ENCODE measurements around the gene CCR5.
"Not testable (repeated sequence)": the region's sequence is repeated elsewhere in the genome, so short reads cannot be mapped to it uniquely, and the experiment has no call there.

Gene CCR5

GRCh38 chr3:46330676-46331075, 40.1 kb upstream of the CCR5 start:
- not testable (repeated sequence) for H2BK12ac ChIP-seq (ENCODE audit: low read length); H2AFZ ChIP-seq (ENCODE audit: low read length); H3K4ac ChIP-seq (ENCODE audit: low read length); H3K27ac ChIP-seq (replicated peaks; ENCODE audit: low read length); H3K14ac ChIP-seq (ENCODE audit: low read length); H3K36me3 ChIP-seq (replicated peaks in 1 of 2; ENCODE audit: control insufficient read depth in 2 of 2, insufficient read depth in 2 of 2, low read length in 2 of 2); H3K4me1 ChIP-seq (ENCODE audit: control insufficient read depth in 2 of 2, insufficient read depth in 1 of 2, low read depth in 1 of 2, low read length in 2 of 2); DNase-seq (ENCODE audit: low spot score); H3K4me3 ChIP-seq (ENCODE audit: low read length in 2 of 2); H2BK15ac ChIP-seq (ENCODE audit: low read length); H3K9me3 ChIP-seq (replicated peaks in 1 of 2; ENCODE audit: control insufficient read depth in 2 of 2, insufficient read depth in 1 of 2, low read depth in 1 of 2, low read length in 2 of 2); H3K27me3 ChIP-seq (ENCODE audit: control insufficient read depth in 3 of 3, insufficient read depth in 3 of 3, low read depth in 1 of 3, low read length in 3 of 3); H3K18ac ChIP-seq (ENCODE audit: low read length); H3K9ac ChIP-seq (ENCODE audit: low read depth, low read length, poor library complexity); H2BK120ac ChIP-seq (ENCODE audit: low read depth, low read length); H3K4me2 ChIP-seq (ENCODE audit: insufficient read depth, low read length, poor library complexity, severe bottlenecking); H2AK5ac ChIP-seq (ENCODE audit: low read depth, low read length); H4K8ac ChIP-seq (ENCODE audit: low read depth, low read length); H4K91ac ChIP-seq (ENCODE audit: low read depth, low read length, poor library complexity); H3K23ac ChIP-seq (ENCODE audit: low read depth, low read length, poor library complexity); H2BK5ac ChIP-seq (ENCODE audit: low read length); H3K79me1 ChIP-seq (ENCODE audit: low read depth, low read length)
- WGBS, 2 donors (ENCODE audit: extremely low coverage in 2 of 2, insufficient read length in 2 of 2, insufficient replicate concordance in 1 of 2) = no CpG with 5 or more reads among the region's 3 CpGs

DNA sequence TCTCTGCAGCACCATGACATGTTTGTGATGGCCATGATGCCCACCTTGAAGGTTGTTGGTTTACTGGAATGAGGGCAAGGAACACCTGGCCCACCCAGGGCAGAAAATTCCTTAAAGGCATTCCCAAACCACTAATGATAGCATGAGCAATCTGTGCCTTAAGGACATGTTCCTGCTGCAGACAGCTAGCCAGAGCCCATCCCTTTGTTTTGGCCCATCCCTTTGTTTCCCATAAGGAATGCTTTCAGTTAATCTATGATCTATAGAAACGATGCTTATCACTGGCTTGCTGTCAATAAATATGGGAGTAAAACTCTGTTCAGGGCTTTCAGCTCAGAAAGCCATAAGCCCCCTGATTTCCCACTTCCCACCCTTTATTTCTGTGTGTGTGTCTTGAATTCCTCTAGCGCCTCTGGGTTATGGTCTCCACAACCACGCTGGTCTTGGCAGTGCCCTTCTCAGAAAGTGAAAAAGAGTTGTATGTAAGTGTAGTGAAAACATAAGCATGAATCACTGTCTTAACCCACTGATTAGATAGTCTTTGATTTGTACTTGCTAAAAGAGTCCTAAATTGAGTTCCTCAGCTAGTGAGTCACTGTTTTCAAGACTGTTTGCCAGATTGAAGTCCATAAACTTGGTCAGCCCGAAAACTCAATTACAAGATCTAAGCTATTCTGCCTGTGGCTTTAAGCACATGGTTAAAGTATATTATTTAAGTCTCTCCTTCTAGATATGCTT, 35.8 kb upstream of the CCR5 start:
- H3K36me3 ChIP-seq (replicated peaks in 1 of 2; ENCODE audit: control insufficient read depth in 2 of 2, insufficient read depth in 2 of 2, low read length in 2 of 2) = no peaks in the 10 kb centered on the region
- H3K79me1 ChIP-seq (ENCODE audit: low read depth, low read length) = no peaks in the 10 kb centered on the region
- H4K91ac ChIP-seq (ENCODE audit: low read depth, low read length, poor library complexity) = no peak overlapping the region
- H3K23ac ChIP-seq (ENCODE audit: low read depth, low read length, poor library complexity) = no peak overlapping the region
- H2BK120ac ChIP-seq (ENCODE audit: low read depth, low read length) = no peak overlapping the region
- H3K27ac ChIP-seq (replicated peaks; ENCODE audit: low read length) = no peak overlapping the region
- H2BK15ac ChIP-seq (ENCODE audit: low read length) = no peak overlapping the region
- WGBS, 2 donors (ENCODE audit: extremely low coverage in 2 of 2, insufficient read length in 2 of 2, insufficient replicate concordance in 1 of 2) = no CpG with 5 or more reads among the region's 4 CpGs
- no peak overlapping the region for H2AK5ac ChIP-seq (ENCODE audit: low read depth, low read length)
- H3K4ac ChIP-seq (ENCODE audit: low read length) = no peak overlapping the region
- H2AFZ ChIP-seq (ENCODE audit: low read length) = no peak overlapping the region
- H3K18ac ChIP-seq (ENCODE audit: low read length) = no peak overlapping the region
- no peak overlapping the region for H2BK5ac ChIP-seq (ENCODE audit: low read length)
- no peak overlapping the region for H3K4me2 ChIP-seq (ENCODE audit: insufficient read depth, low read length, poor library complexity, severe bottlenecking)
- H3K14ac ChIP-seq (ENCODE audit: low read length) = no peak overlapping the region
- peaks cover 0 to 3% of the 10 kb centered on the region in 2 donors for H3K9me3 ChIP-seq (replicated peaks in 1 of 2; ENCODE audit: control insufficient read depth in 2 of 2, insufficient read depth in 1 of 2, low read depth in 1 of 2, low read length in 2 of 2)
- no peaks in the 10 kb centered on the region for H3K4me1 ChIP-seq (ENCODE audit: control insufficient read depth in 2 of 2, insufficient read depth in 1 of 2, low read depth in 1 of 2, low read length in 2 of 2)
- no peak overlapping the region for H3K9ac ChIP-seq (ENCODE audit: low read depth, low read length, poor library complexity)
- H3K27me3 ChIP-seq (ENCODE audit: control insufficient read depth in 3 of 3, insufficient read depth in 3 of 3, low read depth in 1 of 3, low read length in 3 of 3) = no peaks in the 10 kb centered on the region
- DNase-seq (ENCODE audit: low spot score) = no peak
- H3K4me3 ChIP-seq (ENCODE audit: low read length in 2 of 2) = no peak overlapping the region
- no peak overlapping the region for H4K8ac ChIP-seq (ENCODE audit: low read depth, low read length)
- H2BK12ac ChIP-seq (ENCODE audit: low read length) = no peak overlapping the region

DNA sequence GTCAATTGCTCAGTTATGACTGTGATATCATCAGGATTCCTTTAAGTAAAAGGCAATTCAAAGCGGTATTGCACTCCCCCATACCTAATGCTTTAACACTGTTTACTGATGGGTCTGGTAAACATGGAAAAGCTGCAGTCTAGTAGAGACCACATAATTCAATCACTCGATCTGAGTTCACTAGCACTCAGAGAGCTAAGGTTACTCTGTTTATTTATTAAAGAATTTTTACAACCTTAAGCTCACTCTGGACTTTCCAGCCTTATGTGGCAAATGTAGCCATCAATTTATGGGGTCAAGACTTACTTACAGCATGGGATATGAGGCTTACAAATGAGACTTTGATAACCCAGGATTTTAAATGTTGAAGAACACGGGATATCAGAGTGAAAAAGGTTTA, 35.2 kb upstream of the CCR5 start:
- Histone ChIP-seq H3K14ac (ENCODE audit: low read length) (no peak overlapping the region), H3K36me3 (replicated peaks in 1 of 2; ENCODE audit: control insufficient read depth in 2 of 2, insufficient read depth in 2 of 2, low read length in 2 of 2) (no peaks in the 10 kb centered on the region), H2BK120ac (ENCODE audit: low read depth, low read length) (no peak overlapping the region), H2BK12ac (ENCODE audit: low read length) (no peak overlapping the region), H3K4ac (ENCODE audit: low read length) (no peak overlapping the region), H2BK5ac (ENCODE audit: low read length) (no peak overlapping the region), H3K9ac (ENCODE audit: low read depth, low read length, poor library complexity) (no peak overlapping the region), H4K91ac (ENCODE audit: low read depth, low read length, poor library complexity) (no peak overlapping the region), H3K4me2 (ENCODE audit: insufficient read depth, low read length, poor library complexity, severe bottlenecking) (no peak overlapping the region), H3K23ac (ENCODE audit: low read depth, low read length, poor library complexity) (no peak overlapping the region), H3K27me3 (ENCODE audit: control insufficient read depth in 3 of 3, insufficient read depth in 3 of 3, low read depth in 1 of 3, low read length in 3 of 3) (no peaks in the 10 kb centered on the region), H2BK15ac (ENCODE audit: low read length) (no peak overlapping the region), H3K4me1 (ENCODE audit: control insufficient read depth in 2 of 2, insufficient read depth in 1 of 2, low read depth in 1 of 2, low read length in 2 of 2) (no peaks in the 10 kb centered on the region), H3K9me3 (replicated peaks in 1 of 2; ENCODE audit: control insufficient read depth in 2 of 2, insufficient read depth in 1 of 2, low read depth in 1 of 2, low read length in 2 of 2) (peaks cover 0 to 3% of the 10 kb centered on the region in 2 donors), H2AFZ (ENCODE audit: low read length) (no peak overlapping the region), H3K18ac (ENCODE audit: low read length) (no peak overlapping the region), H2AK5ac (ENCODE audit: low read depth, low read length) (no peak overlapping the region), H3K79me1 (ENCODE audit: low read depth, low read length) (no peaks in the 10 kb centered on the region), H3K4me3 (ENCODE audit: low read length in 2 of 2) (no peak overlapping the region), H3K27ac (replicated peaks; ENCODE audit: low read length) (no peak overlapping the region), H4K8ac (ENCODE audit: low read depth, low read length) (no peak overlapping the region)
- WGBS, 2 donors (ENCODE audit: extremely low coverage in 2 of 2, insufficient read length in 2 of 2, insufficient replicate concordance in 1 of 2) = no CpG with 5 or more reads among the region's 3 CpGs
- DNase-seq (ENCODE audit: low spot score) = no peak

DNA sequence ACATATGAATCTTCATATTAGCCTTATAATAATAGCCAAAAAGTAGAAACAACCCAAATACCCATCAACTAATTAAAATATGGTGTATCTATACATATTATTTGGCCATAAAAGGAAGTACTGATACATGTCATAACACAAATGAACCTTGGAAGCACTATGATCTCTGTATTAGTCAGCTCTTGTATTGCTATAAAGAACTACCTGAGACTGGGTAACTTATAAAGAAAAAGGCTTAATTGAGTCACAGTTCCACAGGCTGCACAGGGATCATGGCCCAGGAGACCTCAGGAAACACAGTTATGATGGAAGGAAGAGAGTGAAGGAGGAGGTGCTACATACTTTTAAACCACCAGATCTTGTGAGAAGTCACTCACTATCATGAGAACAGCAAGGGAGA, 32.8 kb upstream of the CCR5 start:
- H2BK15ac ChIP-seq (ENCODE audit: low read length) = no peak overlapping the region
- H3K9ac ChIP-seq (ENCODE audit: low read depth, low read length, poor library complexity) = no peak overlapping the region
- no peak overlapping the region for H2AK5ac ChIP-seq (ENCODE audit: low read depth, low read length)
- H3K79me1 ChIP-seq (ENCODE audit: low read depth, low read length) = no peaks in the 10 kb centered on the region
- H2AFZ ChIP-seq (ENCODE audit: low read length) = no peak overlapping the region
- no peak overlapping the region for H3K4me2 ChIP-seq (ENCODE audit: insufficient read depth, low read length, poor library complexity, severe bottlenecking)
- H4K8ac ChIP-seq (ENCODE audit: low read depth, low read length) = no peak overlapping the region
- H3K4me1 ChIP-seq (ENCODE audit: control insufficient read depth in 2 of 2, insufficient read depth in 1 of 2, low read depth in 1 of 2, low read length in 2 of 2) = no peaks in the 10 kb centered on the region
- no peak overlapping the region for H3K14ac ChIP-seq (ENCODE audit: low read length)
- H3K23ac ChIP-seq (ENCODE audit: low read depth, low read length, poor library complexity) = no peak overlapping the region
- no peak overlapping the region for H4K91ac ChIP-seq (ENCODE audit: low read depth, low read length, poor library complexity)
- no peak overlapping the region for H3K4ac ChIP-seq (ENCODE audit: low read length)
- H3K4me3 ChIP-seq (ENCODE audit: low read length in 2 of 2) = no peak overlapping the region
- H2BK120ac ChIP-seq (ENCODE audit: low read depth, low read length) = no peak overlapping the region
- DNase-seq (ENCODE audit: low spot score) = no peak
- no peak overlapping the region for H3K18ac ChIP-seq (ENCODE audit: low read length)
- H3K9me3 ChIP-seq (replicated peaks in 1 of 2; ENCODE audit: control insufficient read depth in 2 of 2, insufficient read depth in 1 of 2, low read depth in 1 of 2, low read length in 2 of 2) = peaks cover 0 to 3% of the 10 kb centered on the region in 2 donors
- no peaks in the 10 kb centered on the region for H3K36me3 ChIP-seq (replicated peaks in 1 of 2; ENCODE audit: control insufficient read depth in 2 of 2, insufficient read depth in 2 of 2, low read length in 2 of 2)
- H2BK12ac ChIP-seq (ENCODE audit: low read length) = no peak overlapping the region
- no peak overlapping the region for H2BK5ac ChIP-seq (ENCODE audit: low read length)
- H3K27me3 ChIP-seq (ENCODE audit: control insufficient read depth in 3 of 3, insufficient read depth in 3 of 3, low read depth in 1 of 3, low read length in 3 of 3) = no peaks in the 10 kb centered on the region
- H3K27ac ChIP-seq (replicated peaks; ENCODE audit: low read length) = no peak overlapping the region

All from neuronal stem cell (in vitro differentiated cells).